SH-SY5Y (cell line): Measurements from ENCODE around the gene ANKRD52.

ENCODE experiments used
- GATA2 ChIP-seq: IDR thresholded peaks from 2 replicates; pipeline ENCODE4 v1.6.1; 2011; ENCODE audit warnings: mild to moderate bottlenecking, low read depth, low read length
- GATA3 ChIP-seq: IDR thresholded peaks from 2 replicates; pipeline ENCODE4 v1.6.1; 2011; ENCODE audit warnings: low read depth, mild to moderate bottlenecking, low read length, moderate library complexity

DNA sequence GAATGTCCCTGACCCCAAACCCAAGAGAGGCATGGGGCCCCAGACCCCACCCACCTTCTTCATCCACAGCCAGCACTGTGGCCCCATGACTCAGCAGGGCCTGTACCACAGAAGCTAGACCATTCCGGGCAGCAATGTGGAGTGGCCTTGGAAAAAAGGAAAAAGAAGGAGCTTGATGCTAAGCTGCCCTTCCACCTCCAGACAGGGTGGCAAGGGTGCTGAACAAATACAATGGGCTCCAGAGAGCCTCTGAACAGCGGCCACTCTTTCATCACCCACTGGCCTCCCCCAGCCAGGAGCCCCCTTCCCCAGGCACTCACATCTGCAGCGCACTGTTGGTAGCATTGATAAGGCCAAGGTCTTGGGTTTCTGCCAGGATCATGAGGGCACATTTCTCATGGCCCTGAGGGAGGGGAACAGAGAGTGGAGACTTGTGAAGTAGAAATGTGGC, 14.4 kb downstream of the ANKRD52 start:
- TF ChIP-seq GATA2 (no peak; the same call in 1 of the 2 replicates), GATA3 (no peak)
